NT2/D1 (cell line): ENCODE measurements around the gene AUP1.

ENCODE experiments used
- SUZ12 ChIP-seq: IDR thresholded peaks from 2 replicates; pipeline ENCODE4 v1.6.1; 2011; ENCODE audit not compliant: insufficient read length, insufficient read depth; ENCODE audit errors: extremely low read depth
- YY1 ChIP-seq: IDR thresholded peaks from 2 replicates; pipeline ENCODE4 v1.6.1; 2011; ENCODE audit not compliant: insufficient read length, insufficient read depth
- ZNF274 ChIP-seq: IDR thresholded peaks from 2 replicates; pipeline ENCODE4 v1.6.1; 2011; ENCODE audit warnings: mild to moderate bottlenecking, low read depth, low read length

GRCh38 chr2:74501335-74502071 is 28.0 kb downstream of the AUP1 start:
- TF ChIP-seq ZNF274 (no peak), SUZ12 (no peak), YY1 (no peak)
